Neural progenitor cell (in vitro differentiated cells): ENCODE data around the gene LTA. TPM values are rescaled to one million over a fixed set of nuclear protein-coding genes. Genes with fewer than 3 reads are reported as not detected.
A peak's percentile ranks its signal among the peaks of the same experiment; 100 is the strongest.
"Not testable (repeated sequence)": the region's sequence is repeated elsewhere in the genome, so short reads cannot be mapped to it uniquely, and the experiment has no call there.

Source experiments
- DNase-seq: peaks from one replicate; pipeline ENCODE4 v3.0.0-alpha.2; 2016; ENCODE audit warnings: low spot score
- H2AFZ ChIP-seq: fragments of 200-600 bp; sonication (generic); replicated peaks from 2 replicates; pipeline ENCODE4 v1.6.1; 2016; ENCODE audit warnings: antibody characterized with exemption
- H3F3A ChIP-seq: fragments of 200-600 bp; sonication (generic); 2 replicates; pipeline ENCODE4 v1.6.1; 2016; ENCODE audit warnings: antibody characterized with exemption, low read depth
- H3K27ac ChIP-seq: fragments of 200-600 bp; sonication (generic); 2 replicates; pipeline ENCODE4 v1.5.1; 2016; ENCODE audit warnings: mild to moderate bottlenecking
- H3K27me3 ChIP-seq: fragments of 200-600 bp; sonication (generic); 2 replicates; pipeline ENCODE4 v1.6.1; 2016; ENCODE audit warnings: mild to moderate bottlenecking, moderate library complexity
- H3K36me3 ChIP-seq: fragments of 200-600 bp; sonication (generic); 2 replicates; pipeline ENCODE4 v1.5.1; 2016
- H3K4me1 ChIP-seq: fragments of 200-600 bp; sonication (generic); 2 replicates; pipeline ENCODE4 v1.6.1; 2016; ENCODE audit warnings: mixed run types
- H3K4me2 ChIP-seq: fragments of 200-600 bp; sonication (generic); 2 replicates; pipeline ENCODE4 v1.6.1; 2016
- H3K4me3 ChIP-seq: fragments of 200-600 bp; sonication (generic); 2 replicates; pipeline ENCODE4 v1.5.1; 2016
- H3K79me2 ChIP-seq: fragments of 200-600 bp; sonication (generic); 2 replicates; pipeline ENCODE4 v1.6.1; 2016; ENCODE audit warnings: low read depth
- H3K9ac ChIP-seq: fragments of 200-600 bp; sonication (generic); 2 replicates; pipeline ENCODE4 v1.6.1; 2016
- H3K9me3 ChIP-seq: fragments of 200-600 bp; sonication (generic); 2 replicates; pipeline ENCODE4 v1.5.1; 2016; ENCODE audit warnings: low read depth
- H4K20me1 ChIP-seq: fragments of 200-600 bp; sonication (generic); 2 replicates; pipeline ENCODE4 v1.6.1; 2016; ENCODE audit warnings: low read depth
- H3K27ac Mint-ChIP-seq: 3 replicates; pipeline ENCODE4 v1.8.0; 2021; ENCODE audit warnings: mixed read lengths
- H3K27me3 Mint-ChIP-seq: 2 replicates; pipeline ENCODE4 v1.8.0; 2022; ENCODE audit warnings: low read depth, mild to moderate bottlenecking, inconsistent platforms, moderate library complexity, mixed read lengths; ENCODE audit not compliant: insufficient read depth
- H3K36me3 Mint-ChIP-seq: 3 replicates; pipeline ENCODE4 v1.8.0; 2021; ENCODE audit warnings: mixed read lengths
- H3K4me1 Mint-ChIP-seq: 3 replicates; pipeline ENCODE4 v1.8.0; 2021; ENCODE audit warnings: mixed read lengths
- H3K4me3 Mint-ChIP-seq: 3 replicates; pipeline ENCODE4 v1.8.0; 2021; ENCODE audit warnings: mild to moderate bottlenecking, moderate library complexity, mixed read lengths
- H3K9me3 Mint-ChIP-seq: 3 replicates; pipeline ENCODE4 v1.8.0; 2020; ENCODE audit warnings: mixed read lengths
- CTCF ChIP-seq: fragments of 200-600 bp; sonication (generic); IDR thresholded peaks from 2 replicates; pipeline ENCODE4 v1.5.1; 2017; ENCODE audit warnings: antibody characterized with exemption, mild to moderate bottlenecking
- EZH2 ChIP-seq: fragments of 200-600 bp; sonication (generic); IDR thresholded peaks from 2 replicates; pipeline ENCODE4 v1.6.1; 2017; ENCODE audit warnings: antibody characterized with exemption, mild to moderate bottlenecking, moderate library complexity
- EZH2phosphoT487 ChIP-seq: fragments of 200-600 bp; sonication (generic); IDR thresholded peaks from 2 replicates; pipeline ENCODE4 v1.6.1; 2017; ENCODE audit warnings: antibody characterized with exemption
- total RNA-seq: library from RNA; depleted of rRNA; stranded (reverse); fragments of >200 nt; gene quantifications from 2 replicates; pipeline ENCODE4 v1.2.3, GENCODE V29; 2015; ENCODE audit warnings: low replicate concordance

LTA gene
- total RNA-seq, 1 donor from 2014 or later = not detected

- Mint-ChIP-seq H3K36me3 (no peaks in the 10 kb centered on the region), H3K27me3 (peaks cover 6% of the 10 kb centered on the region), H3K27ac (peak overlapping the region; percentile 10), H3K4me3 (no peak overlapping the region), H3K4me1 (peaks cover 5% of the 10 kb centered on the region), H3K9me3 (no peaks in the 10 kb centered on the region)
- Histone ChIP-seq H3K79me2 (no peaks in the 10 kb centered on the region), H3F3A (no peaks in the 10 kb centered on the region), H3K9me3 (no peaks in the 10 kb centered on the region), H3K4me2 (no peak overlapping the region), H3K27me3 (no peaks in the 10 kb centered on the region), H3K36me3 (no peaks in the 10 kb centered on the region), H3K4me3 (no peak overlapping the region), H4K20me1 (no peaks in the 10 kb centered on the region), H3K4me1 (no peaks in the 10 kb centered on the region), H2AFZ (peak overlapping the region; percentile 17), H3K9ac (no peak overlapping the region), H3K27ac (no peak overlapping the region)
- TF ChIP-seq EZH2 (no peak), EZH2phosphoT487 (no peak), CTCF (no peak)
- DNase-seq = no peak
Measured at GRCh38 chr6:31587791-31588777, 16.0 kb downstream of the LTA start.

GRCh38 chr6:31588871-31589650, 17.0 kb downstream of the LTA start:
- no peak overlapping the region for H3K4me2 ChIP-seq
- no peak overlapping the region for H3K27ac ChIP-seq
- Mint-ChIP-seq H3K36me3 (no peaks in the 10 kb centered on the region), H3K27me3 (peaks cover 6% of the 10 kb centered on the region), H3K27ac (no peak overlapping the region), H3K4me1 (peaks cover 5% of the 10 kb centered on the region), H3K9me3 (no peaks in the 10 kb centered on the region), H3K4me3 (peak overlapping the region; percentile 53)
- TF ChIP-seq EZH2phosphoT487 (no peak), CTCF (no peak), EZH2 (no peak)
- no peaks in the 10 kb centered on the region for H3K9me3 ChIP-seq
- H3K79me2 ChIP-seq = no peaks in the 10 kb centered on the region
- no peaks in the 10 kb centered on the region for H3K27me3 ChIP-seq
- H3K9ac ChIP-seq = no peak overlapping the region
- no peak for DNase-seq
- no peaks in the 10 kb centered on the region for H3K4me1 ChIP-seq
- H3F3A ChIP-seq = no peaks in the 10 kb centered on the region
- no peak overlapping the region for H2AFZ ChIP-seq
- no peak overlapping the region for H3K4me3 ChIP-seq
- H3K36me3 ChIP-seq = no peaks in the 10 kb centered on the region
- H4K20me1 ChIP-seq = no peaks in the 10 kb centered on the region

GRCh38 chr6:31590691-31591090, 18.6 kb downstream of the LTA start:
- H3K4me2 ChIP-seq, H3F3A ChIP-seq: not testable (repeated sequence)

More at GRCh38 chr6:31590691-31591090, 18.6 kb downstream of the LTA start:
- H3K27me3 Mint-ChIP-seq, H3K9me3 Mint-ChIP-seq, H3K4me3 Mint-ChIP-seq, DNase-seq, H3K4me1 ChIP-seq, H3K27ac ChIP-seq, H3K4me1 Mint-ChIP-seq, H3K27me3 ChIP-seq, H2AFZ ChIP-seq, H3K36me3 ChIP-seq, H4K20me1 ChIP-seq, H3K79me2 ChIP-seq, H3K36me3 Mint-ChIP-seq, H3K9ac ChIP-seq, H3K9me3 ChIP-seq, H3K4me3 ChIP-seq, H3K27ac Mint-ChIP-seq: not testable (repeated sequence)
